Measurements from ENCODE around the gene KRTAP19-7.

The KRTAP19-7 gene

GRCh38 chr21:30561264-30561895 is at the start of gene KRTAP19-7:
TSS of gene KRTAP19-7 (minus strand) at chr21:30561314. CDS start at chr21:30561289, 25 bp downstream.
- Histone ChIP-seq H3K4me1 (no peaks in the 10 kb centered on the region), H3K36me3 (no peaks in the 10 kb centered on the region), H3K27me3 (no peaks in the 10 kb centered on the region), H4K20me1 (no peaks in the 10 kb centered on the region), H3K9ac (no peak within 1 kb of the TSS), H3K4me3 (no peak within 1 kb of the TSS), H3K4me2 (no peak within 1 kb of the TSS), H3K9me3 (replicated peaks in 1 of 11) (no peaks in the 10 kb centered on the region), H3K27ac (no peak within 1 kb of the TSS)
- no peak for TF ChIP-seq Cebpa-rat (IDR thresholded peaks at IDR 0.05)

GRCh38 chr21:30605968-30606367 is 44.9 kb upstream of the KRTAP19-7 start:
- no peaks in the 10 kb centered on the region for H3K27me3 ChIP-seq
- no peak overlapping the region for H3K27ac ChIP-seq
- H4K20me1 ChIP-seq = no peaks in the 10 kb centered on the region
- TF ChIP-seq Cebpa-rat (IDR thresholded peaks at IDR 0.05) = no peak
- no peak overlapping the region for H3K4me3 ChIP-seq
- H3K36me3 ChIP-seq = no peaks in the 10 kb centered on the region
- H3K4me1 ChIP-seq = no peaks in the 10 kb centered on the region
- H3K4me2 ChIP-seq = no peak overlapping the region
- H3K9ac ChIP-seq = no peak overlapping the region
- 0 out of 22 replicates have a peak, but pooled peaks cover 0 to 3% (median 0%) of the 10 kb centered on the region in 11 experiments for H3K9me3 ChIP-seq (replicated peaks in 1 of 11)

- H3K9ac ChIP-seq = no peak within 1 kb of the TSS
- no peak within 1 kb of the TSS for H3K4me2 ChIP-seq
- no peaks in the 10 kb centered on the region for H3K36me3 ChIP-seq
- H3K27ac ChIP-seq = no peak within 1 kb of the TSS
- H3K27me3 ChIP-seq = no peaks in the 10 kb centered on the region
- H4K20me1 ChIP-seq = no peaks in the 10 kb centered on the region
- no peaks in the 10 kb centered on the region for H3K4me1 ChIP-seq
- no peak for TF ChIP-seq Cebpa-rat (IDR thresholded peaks at IDR 0.05)
- H3K4me3 ChIP-seq = no peak within 1 kb of the TSS
- H3K9me3 ChIP-seq (replicated peaks in 1 of 11) = 0 out of 22 replicates have a peak, but pooled peaks cover 0 to 3% (median 0%) of the 10 kb centered on the region in 11 experiments
Observed at GRCh38 chr21:30600787-30601186, 39.7 kb upstream of the KRTAP19-7 start, which contains the start of gene KRTAP22-1. TSS of gene KRTAP22-1 (plus strand) at chr21:30601087.

GRCh38 chr21:30598802-30599201 is 37.7 kb upstream of the KRTAP19-7 start, which contains the start of gene KRTAP6-2:
TSS of gene KRTAP6-2 (minus strand) at chr21:30598902. CDS start at chr21:30598874, 28 bp downstream.
- Histone ChIP-seq H3K4me3 (no peak within 1 kb of the TSS), H3K27me3 (no peaks in the 10 kb centered on the region), H4K20me1 (no peaks in the 10 kb centered on the region), H3K27ac (no peak within 1 kb of the TSS), H3K4me2 (no peak within 1 kb of the TSS), H3K36me3 (no peaks in the 10 kb centered on the region), H3K9ac (no peak within 1 kb of the TSS), H3K4me1 (no peaks in the 10 kb centered on the region), H3K9me3 (replicated peaks in 1 of 11) (0 out of 22 replicates have a peak, but pooled peaks cover 0 to 3% (median 0%) of the 10 kb centered on the region in 11 experiments)
- no peak for TF ChIP-seq Cebpa-rat (IDR thresholded peaks at IDR 0.05)

GRCh38 chr21:30592140-30592539 is 31.0 kb upstream of the KRTAP19-7 start, which contains the start of gene KRTAP6-3:
TSS of gene KRTAP6-3 (plus strand) at chr21:30592440. CDS start at chr21:30592446, 6 bp downstream.
- H3K4me2 ChIP-seq = no peak within 1 kb of the TSS
- TF ChIP-seq Cebpa-rat (IDR thresholded peaks at IDR 0.05) = no peak
- H3K9me3 ChIP-seq (replicated peaks in 1 of 11) = no peaks in the 10 kb centered on the region
- no peak within 1 kb of the TSS for H3K27ac ChIP-seq
- H3K4me3 ChIP-seq = no peak within 1 kb of the TSS
- no peak within 1 kb of the TSS for H3K9ac ChIP-seq
- no peaks in the 10 kb centered on the region for H3K36me3 ChIP-seq
- H4K20me1 ChIP-seq = no peaks in the 10 kb centered on the region
- H3K27me3 ChIP-seq = no peaks in the 10 kb centered on the region
- H3K4me1 ChIP-seq = no peaks in the 10 kb centered on the region

GRCh38 chr21:30590297-30590696 is 29.2 kb upstream of the KRTAP19-7 start, which contains the start of gene KRTAP22-2:
TSS of gene KRTAP22-2 (minus strand) at chr21:30590397.
- no peaks in the 10 kb centered on the region for H3K36me3 ChIP-seq
- no peak for TF ChIP-seq Cebpa-rat (IDR thresholded peaks at IDR 0.05)
- no peak within 1 kb of the TSS for H3K27ac ChIP-seq
- H4K20me1 ChIP-seq = no peaks in the 10 kb centered on the region
- H3K4me3 ChIP-seq = no peak within 1 kb of the TSS
- no peaks in the 10 kb centered on the region for H3K9me3 ChIP-seq (replicated peaks in 1 of 11)
- H3K9ac ChIP-seq = no peak within 1 kb of the TSS
- no peaks in the 10 kb centered on the region for H3K27me3 ChIP-seq
- H3K4me2 ChIP-seq = no peak within 1 kb of the TSS
- H3K4me1 ChIP-seq = no peaks in the 10 kb centered on the region

- Histone ChIP-seq H4K20me1 (no peaks in the 10 kb centered on the region), H3K4me3 (no peak overlapping the region), H3K36me3 (no peaks in the 10 kb centered on the region), H3K27ac (no peak overlapping the region), H3K27me3 (no peaks in the 10 kb centered on the region), H3K9ac (no peak overlapping the region), H3K4me1 (no peaks in the 10 kb centered on the region), H3K9me3 (replicated peaks in 1 of 11) (no peaks in the 10 kb centered on the region), H3K4me2 (no peak overlapping the region)
- TF ChIP-seq Cebpa-rat (IDR thresholded peaks at IDR 0.05) = no peak
Observed at GRCh38 chr21:30582870-30583269, 21.8 kb upstream of the KRTAP19-7 start.

GRCh38 chr21:30580132-30580531 is 19.0 kb upstream of the KRTAP19-7 start:
- no peak overlapping the region for H3K27ac ChIP-seq
- no peaks in the 10 kb centered on the region for H3K27me3 ChIP-seq
- no peaks in the 10 kb centered on the region for H4K20me1 ChIP-seq
- H3K36me3 ChIP-seq = no peaks in the 10 kb centered on the region
- no peaks in the 10 kb centered on the region for H3K9me3 ChIP-seq (replicated peaks in 1 of 11)
- no peak overlapping the region for H3K4me2 ChIP-seq
- H3K9ac ChIP-seq = no peak overlapping the region
- TF ChIP-seq Cebpa-rat (IDR thresholded peaks at IDR 0.05) = no peak
- H3K4me1 ChIP-seq = no peaks in the 10 kb centered on the region
- H3K4me3 ChIP-seq = no peak overlapping the region

GRCh38 chr21:30579346-30579745 is 18.2 kb upstream of the KRTAP19-7 start:
- no peaks in the 10 kb centered on the region for H3K27me3 ChIP-seq
- TF ChIP-seq Cebpa-rat (IDR thresholded peaks at IDR 0.05) = no peak
- no peak overlapping the region for H3K27ac ChIP-seq
- no peaks in the 10 kb centered on the region for H3K36me3 ChIP-seq
- H3K4me3 ChIP-seq = no peak overlapping the region
- H3K4me1 ChIP-seq = no peaks in the 10 kb centered on the region
- no peaks in the 10 kb centered on the region for H3K9me3 ChIP-seq (replicated peaks in 1 of 11)
- H3K9ac ChIP-seq = no peak overlapping the region
- no peaks in the 10 kb centered on the region for H4K20me1 ChIP-seq
- no peak overlapping the region for H3K4me2 ChIP-seq

GRCh38 chr21:30577766-30578165 is 16.7 kb upstream of the KRTAP19-7 start:
- TF ChIP-seq Cebpa-rat (IDR thresholded peaks at IDR 0.05) = no peak
- Histone ChIP-seq H4K20me1 (no peaks in the 10 kb centered on the region), H3K9ac (no peak overlapping the region), H3K4me2 (no peak overlapping the region), H3K27ac (no peak overlapping the region), H3K4me1 (no peaks in the 10 kb centered on the region), H3K9me3 (replicated peaks in 1 of 11) (no peaks in the 10 kb centered on the region), H3K36me3 (no peaks in the 10 kb centered on the region), H3K27me3 (no peaks in the 10 kb centered on the region), H3K4me3 (no peak overlapping the region)

Data from BLaER1 treated with 17β-estradiol and CSF1 and Interleukin-3, amounts not matched to agents 10 nM and 100 nM (cell line).